Trophoblast cell (in vitro differentiated cells and primary cell): ENCODE data around the gene STPG2.

Source experiments
- DNase-seq, 2 donors: peaks; one replicate each; pipeline ENCODE4 v3.0.0-alpha.2; 2016
- H2AFZ ChIP-seq: 2 replicates; pipeline ENCODE4 v1.6.1; 2013; ENCODE audit warnings: low read length, moderate library complexity, mild to moderate bottlenecking; ENCODE audit not compliant: insufficient read depth, poor library complexity
- H2AK5ac ChIP-seq: 2 replicates; pipeline ENCODE4 v1.6.1; 2013; ENCODE audit warnings: mild to moderate bottlenecking, low read length
- H2BK120ac ChIP-seq: 2 replicates; pipeline ENCODE4 v1.6.1; 2013; ENCODE audit warnings: low read length, mild to moderate bottlenecking, moderate library complexity; ENCODE audit not compliant: insufficient read depth, poor library complexity
- H2BK12ac ChIP-seq: 2 replicates; pipeline ENCODE4 v1.6.1; 2013; ENCODE audit warnings: mild to moderate bottlenecking, low read length, moderate library complexity
- H2BK5ac ChIP-seq: 2 replicates; pipeline ENCODE4 v1.6.1; 2013; ENCODE audit warnings: low read length, low read depth, moderate library complexity, mild to moderate bottlenecking; ENCODE audit not compliant: poor library complexity
- H3K14ac ChIP-seq: 2 replicates; pipeline ENCODE4 v1.6.1; 2013; ENCODE audit warnings: mild to moderate bottlenecking, low read length
- H3K18ac ChIP-seq: 2 replicates; pipeline ENCODE4 v1.6.1; 2013; ENCODE audit warnings: mild to moderate bottlenecking, low read length
- H3K23ac ChIP-seq: 2 replicates; pipeline ENCODE4 v1.6.1; 2013; ENCODE audit warnings: low read length
- H3K27ac ChIP-seq: 2 replicates; pipeline ENCODE4 v1.5.1; 2013; ENCODE audit warnings: low read depth, mild to moderate bottlenecking, inconsistent platforms, low read length, moderate library complexity
- H3K27me3 ChIP-seq: 2 replicates; pipeline ENCODE4 v1.6.1; 2013; ENCODE audit warnings: inconsistent platforms, mild to moderate bottlenecking, low read length, moderate library complexity; ENCODE audit not compliant: insufficient read depth
- H3K36me3 ChIP-seq, 2 experiments: 1 replicate in 1 of 2; 2 replicates in 1 of 2; pipeline ENCODE4 v1.6.1; 2013; ENCODE audit warnings: low read length in 2 of 2, mild to moderate bottlenecking in 2 of 2, moderate library complexity in 1 of 2; ENCODE audit not compliant: insufficient read depth in 2 of 2, control insufficient read depth in 1 of 2
- H3K4ac ChIP-seq: 2 replicates; pipeline ENCODE4 v1.6.1; 2013; ENCODE audit warnings: low read depth, mild to moderate bottlenecking, low read length, moderate library complexity
- H3K4me1 ChIP-seq, 2 experiments: 1 replicate in 1 of 2; 2 replicates in 1 of 2; pipeline ENCODE4 v1.6.1; 2013; ENCODE audit warnings: low read length in 2 of 2, mild to moderate bottlenecking in 2 of 2, moderate library complexity in 1 of 2; ENCODE audit not compliant: insufficient read depth in 2 of 2, control insufficient read depth in 1 of 2
- H3K4me2 ChIP-seq: 2 replicates; pipeline ENCODE4 v1.6.1; 2013; ENCODE audit warnings: inconsistent platforms, mild to moderate bottlenecking, low read length, moderate library complexity
- H3K4me3 ChIP-seq: 2 replicates; pipeline ENCODE4 v1.5.1; 2013; ENCODE audit warnings: mild to moderate bottlenecking, low read depth, low read length, inconsistent platforms
- H3K79me1 ChIP-seq: one replicate; pipeline ENCODE4 v1.6.1; 2013; ENCODE audit warnings: low read length
- H3K79me2 ChIP-seq: 2 replicates; pipeline ENCODE4 v1.6.1; 2013; ENCODE audit warnings: low read length, mild to moderate bottlenecking; ENCODE audit not compliant: control insufficient read depth, insufficient read depth, poor library complexity
- H3K9ac ChIP-seq: 2 replicates; pipeline ENCODE4 v1.6.1; 2013; ENCODE audit warnings: mild to moderate bottlenecking, low read length
- H3K9me3 ChIP-seq: 2 replicates; pipeline ENCODE4 v1.6.1; 2013; ENCODE audit warnings: low read depth, mild to moderate bottlenecking, control low read depth, inconsistent platforms, low read length; ENCODE audit not compliant: insufficient read depth
- H4K12ac ChIP-seq: 2 replicates; pipeline ENCODE4 v1.6.1; 2013; ENCODE audit warnings: low read depth, mild to moderate bottlenecking, low read length, moderate library complexity
- H4K8ac ChIP-seq: 2 replicates; pipeline ENCODE4 v1.6.1; 2013; ENCODE audit warnings: low read depth, mild to moderate bottlenecking, low read length, moderate library complexity
- H4K91ac ChIP-seq: one replicate; pipeline ENCODE4 v1.6.1; 2013; ENCODE audit warnings: low read depth, mild to moderate bottlenecking, low read length, moderate library complexity
- WGBS: extraction: QIAGEN DNeasy Blood & Tissue Kit; methylation state at CpG from one replicate; pipeline ENCODE4 v1.1.7; 2013; ENCODE audit warnings: missing lambda C conversion rate; ENCODE audit not compliant: insufficient read length, insufficient coverage; ENCODE audit errors: extremely low coverage; 5-methylcytosine and 5-hydroxymethylcytosine counted together

The STPG2 gene

GRCh38 chr4:97605932-97606331 lies 537.3 kb downstream of the STPG2 start:
- Histone ChIP-seq H2AK5ac (no peak overlapping the region), H2BK5ac (no peak overlapping the region), H3K27me3 (no peaks in the 10 kb centered on the region), H4K12ac (no peak overlapping the region), H4K91ac (no peak overlapping the region), H3K23ac (no peak overlapping the region), H3K4me3 (no peak overlapping the region), H3K79me1 (no peaks in the 10 kb centered on the region), H3K18ac (no peak overlapping the region), H2BK120ac (no peak overlapping the region), H4K8ac (no peak overlapping the region), H3K36me3 (no peaks in the 10 kb centered on the region), H3K27ac (no peak overlapping the region), H3K4ac (no peak overlapping the region), H3K79me2 (no peaks in the 10 kb centered on the region), H2AFZ (no peak overlapping the region), H3K4me1 (no peaks in the 10 kb centered on the region), H3K9ac (no peak overlapping the region), H3K4me2 (no peak overlapping the region), H3K9me3 (no peaks in the 10 kb centered on the region), H3K14ac (no peak overlapping the region), H2BK12ac (no peak overlapping the region)
- WGBS = no CpG with 5 or more reads among the region's 2 CpGs
- no peak for DNase-seq

GRCh38 chr4:97593248-97593647 lies 550.0 kb downstream of the STPG2 start:
- Histone ChIP-seq H3K14ac (no peak overlapping the region), H2AK5ac (no peak overlapping the region), H3K27ac (no peak overlapping the region), H3K23ac (no peak overlapping the region), H3K9ac (no peak overlapping the region), H3K4me2 (no peak overlapping the region), H3K4me1 (no peaks in the 10 kb centered on the region), H3K27me3 (no peaks in the 10 kb centered on the region), H3K18ac (no peak overlapping the region), H4K91ac (no peak overlapping the region), H4K12ac (no peak overlapping the region), H3K79me2 (no peaks in the 10 kb centered on the region), H3K4ac (no peak overlapping the region), H2BK5ac (no peak overlapping the region), H3K36me3 (no peaks in the 10 kb centered on the region), H2BK12ac (no peak overlapping the region), H2AFZ (no peak overlapping the region), H3K4me3 (no peak overlapping the region), H4K8ac (no peak overlapping the region), H2BK120ac (no peak overlapping the region), H3K79me1 (no peaks in the 10 kb centered on the region), H3K9me3 (no peaks in the 10 kb centered on the region)
- WGBS = no CpG with 5 or more reads among the region's 9 CpGs
- no peak for DNase-seq

- peak; percentile 25 to 72 for DNase-seq
- Histone ChIP-seq H3K4me2 (no peak overlapping the region), H3K23ac (no peak overlapping the region), H3K4me1 (no peaks in the 10 kb centered on the region), H2AFZ (no peak overlapping the region), H4K8ac (no peak overlapping the region), H3K14ac (no peak overlapping the region), H3K4ac (no peak overlapping the region), H4K91ac (no peak overlapping the region), H3K36me3 (no peaks in the 10 kb centered on the region), H2BK12ac (no peak overlapping the region), H3K18ac (no peak overlapping the region), H3K79me2 (no peaks in the 10 kb centered on the region), H3K79me1 (no peaks in the 10 kb centered on the region), H2BK5ac (no peak overlapping the region), H3K9ac (no peak overlapping the region), H3K9me3 (no peaks in the 10 kb centered on the region), H2BK120ac (no peak overlapping the region), H2AK5ac (no peak overlapping the region), H4K12ac (no peak overlapping the region), H3K27me3 (no peaks in the 10 kb centered on the region), H3K4me3 (no peak overlapping the region), H3K27ac (no peak overlapping the region)
- WGBS = no CpG with 5 or more reads among the region's 4 CpGs
These were observed 553.0 kb downstream of the STPG2 start for GRCh38 chr4:97590266-97590665.

- Histone ChIP-seq H4K12ac (no peak overlapping the region), H3K4me1 (no peaks in the 10 kb centered on the region), H3K79me1 (no peaks in the 10 kb centered on the region), H3K4me3 (no peak overlapping the region), H3K79me2 (no peaks in the 10 kb centered on the region), H3K14ac (no peak overlapping the region), H2BK12ac (no peak overlapping the region), H2AK5ac (no peak overlapping the region), H3K4me2 (no peak overlapping the region), H3K27ac (no peak overlapping the region), H2AFZ (no peak overlapping the region), H4K91ac (no peak overlapping the region), H3K36me3 (no peaks in the 10 kb centered on the region), H3K9ac (no peak overlapping the region), H3K9me3 (no peaks in the 10 kb centered on the region), H3K23ac (no peak overlapping the region), H2BK120ac (no peak overlapping the region), H4K8ac (no peak overlapping the region), H3K27me3 (no peaks in the 10 kb centered on the region), H3K18ac (no peak overlapping the region), H3K4ac (no peak overlapping the region), H2BK5ac (no peak overlapping the region)
- no CpG with 5 or more reads among the region's 5 CpGs for WGBS
- peak in 1 of 2 donors; percentile 52 for DNase-seq
These were observed 553.6 kb downstream of the STPG2 start for GRCh38 chr4:97589481-97590196.
